Parathyroid adenoma (tissue), 2 donors: ENCODE data around the gene CCND2.

Experiments
- H2AFZ ChIP-seq: fragments of 300-600 bp; sonication (generic); one replicate; pipeline ENCODE4 v1.7.0; 2017; ENCODE audit warnings: antibody characterized with exemption, mild to moderate bottlenecking
- H3K27ac ChIP-seq: fragments of 300-600 bp; sonication (generic); one replicate; pipeline ENCODE4 v1.7.0; 2017
- H3K27me3 ChIP-seq: fragments of 300-600 bp; sonication (generic); one replicate; pipeline ENCODE4 v1.7.0; 2017; ENCODE audit warnings: low read length; ENCODE audit not compliant: control insufficient read depth, insufficient read depth
- H3K36me3 ChIP-seq: fragments of 300-600 bp; sonication (generic); one replicate; pipeline ENCODE4 v1.7.0; 2017; ENCODE audit warnings: low read length; ENCODE audit not compliant: control insufficient read depth, insufficient read depth
- H3K4me1 ChIP-seq: fragments of 300-600 bp; sonication (generic); one replicate; pipeline ENCODE4 v1.7.0; 2017; ENCODE audit warnings: control low read depth
- H3K4me2 ChIP-seq: fragments of 300-600 bp; sonication (generic); one replicate; pipeline ENCODE4 v1.7.0; 2017; ENCODE audit warnings: low read length
- H3K4me3 ChIP-seq: fragments of 300-600 bp; sonication (generic); one replicate; pipeline ENCODE4 v1.7.0; 2017; ENCODE audit warnings: low read depth, low read length
- H3K79me2 ChIP-seq: fragments of 300-600 bp; sonication (generic); one replicate; pipeline ENCODE4 v1.7.0; 2017; ENCODE audit warnings: control low read depth
- H3K9ac ChIP-seq: fragments of 300-600 bp; sonication (generic); one replicate; pipeline ENCODE4 v1.7.0; 2017; ENCODE audit warnings: mild to moderate bottlenecking
- H3K9me3 ChIP-seq: fragments of 300-600 bp; sonication (generic); one replicate; pipeline ENCODE4 v1.7.0; 2017; ENCODE audit warnings: low read length; ENCODE audit not compliant: control insufficient read depth
- TF ChIP-seq, protein P1 (sequence below): fragments of 300-600 bp; sonication (generic); IDR thresholded peaks from one replicate; pipeline ENCODE4 v1.7.0; 2017; ENCODE audit warnings: antibody characterized with exemption, mild to moderate bottlenecking
- donor health status: primary hyperparathyroidism.

The CCND2 gene

DNA sequence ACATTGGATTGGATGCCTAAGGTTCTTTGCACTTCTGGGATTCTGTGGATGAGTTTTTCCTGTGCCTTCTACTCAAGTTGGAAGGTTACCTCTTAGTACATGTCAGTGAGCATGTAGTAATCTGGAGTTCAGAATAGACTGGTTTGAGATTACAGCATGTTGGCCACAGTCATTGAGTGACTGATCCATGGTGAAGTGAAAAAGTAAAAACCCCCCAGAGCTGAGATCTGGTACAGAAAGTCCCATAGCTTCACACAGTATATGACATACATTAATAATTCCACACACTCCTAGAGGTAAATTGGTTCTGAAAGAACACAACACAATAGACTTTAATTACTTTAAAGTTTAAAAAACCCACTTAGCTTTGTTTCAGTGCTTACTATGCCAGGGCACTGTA, 11.9 kb upstream of the CCND2 start:
- H3K36me3 ChIP-seq, result no peaks in the 10 kb centered on the region
- no peak overlapping the region for H3K27ac ChIP-seq
- no peak overlapping the region for H3K9ac ChIP-seq
- no peaks in the 10 kb centered on the region for H3K4me1 ChIP-seq
- TF ChIP-seq, protein P1, sequence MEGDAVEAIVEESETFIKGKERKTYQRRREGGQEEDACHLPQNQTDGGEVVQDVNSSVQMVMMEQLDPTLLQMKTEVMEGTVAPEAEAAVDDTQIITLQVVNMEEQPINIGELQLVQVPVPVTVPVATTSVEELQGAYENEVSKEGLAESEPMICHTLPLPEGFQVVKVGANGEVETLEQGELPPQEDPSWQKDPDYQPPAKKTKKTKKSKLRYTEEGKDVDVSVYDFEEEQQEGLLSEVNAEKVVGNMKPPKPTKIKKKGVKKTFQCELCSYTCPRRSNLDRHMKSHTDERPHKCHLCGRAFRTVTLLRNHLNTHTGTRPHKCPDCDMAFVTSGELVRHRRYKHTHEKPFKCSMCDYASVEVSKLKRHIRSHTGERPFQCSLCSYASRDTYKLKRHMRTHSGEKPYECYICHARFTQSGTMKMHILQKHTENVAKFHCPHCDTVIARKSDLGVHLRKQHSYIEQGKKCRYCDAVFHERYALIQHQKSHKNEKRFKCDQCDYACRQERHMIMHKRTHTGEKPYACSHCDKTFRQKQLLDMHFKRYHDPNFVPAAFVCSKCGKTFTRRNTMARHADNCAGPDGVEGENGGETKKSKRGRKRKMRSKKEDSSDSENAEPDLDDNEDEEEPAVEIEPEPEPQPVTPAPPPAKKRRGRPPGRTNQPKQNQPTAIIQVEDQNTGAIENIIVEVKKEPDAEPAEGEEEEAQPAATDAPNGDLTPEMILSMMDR, result no peak
- no peaks in the 10 kb centered on the region for H3K79me2 ChIP-seq
- H3K4me3 ChIP-seq, result no peak overlapping the region
- H3K4me2 ChIP-seq, result no peak overlapping the region
- no peaks in the 10 kb centered on the region for H3K27me3 ChIP-seq
- no peak overlapping the region for H2AFZ ChIP-seq
- no peaks in the 10 kb centered on the region for H3K9me3 ChIP-seq

DNA sequence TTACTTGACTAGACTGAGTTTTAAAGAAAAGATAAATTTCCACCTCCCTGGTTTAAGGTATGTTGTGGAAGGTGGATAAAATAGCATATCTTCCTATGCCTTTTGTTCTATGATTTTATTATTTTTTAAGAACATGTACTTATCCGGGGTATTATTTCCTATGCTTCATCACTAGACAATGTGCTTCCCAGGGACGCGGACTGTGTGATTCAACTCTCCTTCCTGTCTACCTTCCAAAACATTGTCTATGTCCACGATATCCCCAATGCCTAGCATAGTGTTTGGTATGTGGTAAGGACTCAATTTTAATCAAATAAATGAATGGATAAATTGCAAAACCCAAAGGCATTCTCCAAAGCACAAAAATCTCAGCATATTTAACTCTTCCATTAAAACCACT, 8.3 kb upstream of the CCND2 start:
- Histone ChIP-seq H3K4me2 (no peak overlapping the region), H3K27ac (no peak overlapping the region), H3K79me2 (no peaks in the 10 kb centered on the region), H2AFZ (no peak overlapping the region), H3K9ac (no peak overlapping the region), H3K27me3 (no peaks in the 10 kb centered on the region), H3K9me3 (no peaks in the 10 kb centered on the region), H3K4me3 (no peak overlapping the region), H3K36me3 (no peaks in the 10 kb centered on the region), H3K4me1 (no peaks in the 10 kb centered on the region)
- TF ChIP-seq, protein P1, result no peak

DNA sequence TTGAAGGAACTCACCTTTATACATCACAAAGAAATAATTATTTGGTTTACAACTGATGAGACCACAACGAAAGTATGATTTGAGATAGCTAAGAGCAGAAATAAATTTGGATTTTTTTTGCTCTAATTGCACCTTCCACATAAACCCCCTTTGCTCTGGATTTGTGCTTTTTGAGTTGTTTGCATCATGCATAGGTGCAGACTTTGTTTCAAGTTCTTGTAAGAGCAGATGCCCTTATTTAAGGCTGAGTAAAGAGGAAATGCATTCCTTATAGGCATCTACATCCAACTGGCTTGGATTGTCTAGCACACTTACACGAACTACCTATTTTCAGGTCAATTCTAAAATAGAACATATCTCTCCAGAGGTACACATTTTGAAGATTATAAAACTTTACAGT, 6.6 kb upstream of the CCND2 start:
- Histone ChIP-seq H3K4me3 (no peak overlapping the region), H3K36me3 (no peaks in the 10 kb centered on the region), H3K79me2 (no peaks in the 10 kb centered on the region), H3K9ac (no peak overlapping the region), H3K27me3 (no peaks in the 10 kb centered on the region), H3K4me2 (no peak overlapping the region), H3K9me3 (no peaks in the 10 kb centered on the region), H2AFZ (no peak overlapping the region), H3K27ac (no peak overlapping the region), H3K4me1 (no peaks in the 10 kb centered on the region)
- TF ChIP-seq, protein P1, result no peak

DNA sequence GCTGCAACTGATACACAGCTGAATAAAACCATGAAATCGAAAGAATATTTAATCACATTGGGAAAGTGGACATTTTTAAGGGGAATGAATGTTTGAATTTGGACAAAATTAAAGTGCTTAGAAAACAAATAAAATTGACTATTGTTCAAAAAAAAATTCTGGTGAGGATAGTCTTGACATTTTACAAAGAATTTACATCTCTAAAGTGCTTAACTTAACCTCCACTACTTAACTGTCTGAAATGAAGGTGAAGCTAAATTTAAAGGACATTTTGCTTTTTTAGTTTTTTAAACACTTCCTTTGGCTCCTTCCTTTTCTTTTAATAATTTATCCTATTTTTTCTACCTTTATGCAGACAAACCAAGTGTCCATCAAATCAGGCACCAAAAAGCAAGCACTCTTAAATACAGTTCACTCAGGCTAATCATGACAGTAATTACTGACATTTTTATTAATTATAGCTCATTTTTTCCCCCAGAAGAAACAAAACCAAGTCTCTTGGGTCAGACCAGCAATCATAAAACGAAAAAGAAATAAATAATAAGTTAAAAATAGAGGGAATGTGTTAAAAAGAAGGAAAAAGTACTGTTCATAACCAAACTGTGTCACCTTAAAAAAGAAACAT, 5.7 kb upstream of the CCND2 start:
- H3K4me2 ChIP-seq, result no peak overlapping the region
- H2AFZ ChIP-seq, result no peak overlapping the region
- peaks cover 7% of the 10 kb centered on the region for H3K4me1 ChIP-seq
- H3K9ac ChIP-seq, result no peak overlapping the region
- no peak overlapping the region for H3K27ac ChIP-seq
- no peaks in the 10 kb centered on the region for H3K79me2 ChIP-seq
- H3K9me3 ChIP-seq, result no peaks in the 10 kb centered on the region
- H3K36me3 ChIP-seq, result no peaks in the 10 kb centered on the region
- TF ChIP-seq, protein P1, result no peak
- H3K4me3 ChIP-seq, result no peak overlapping the region
- no peaks in the 10 kb centered on the region for H3K27me3 ChIP-seq
